GM18868 (cell line): ENCODE data around the gene SLC35E3.
"Not testable (repeated sequence)": the region's sequence is repeated elsewhere in the genome, so short reads cannot be mapped to it uniquely, and the experiment has no call there.

Experiments used
- ATAC-seq: cut with Tn5 transposase; IDR thresholded peaks from one replicate; pipeline ENCODE4 v1.9.1; 2021; ENCODE audit warnings: mild to moderate bottlenecking, moderate library complexity; ENCODE audit not compliant: unreplicated experiment

Gene SLC35E3

GRCh38 chr12:68811573-68811972 is 65.6 kb downstream of the SLC35E3 start:
- ATAC-seq = not testable (repeated sequence)

DNA sequence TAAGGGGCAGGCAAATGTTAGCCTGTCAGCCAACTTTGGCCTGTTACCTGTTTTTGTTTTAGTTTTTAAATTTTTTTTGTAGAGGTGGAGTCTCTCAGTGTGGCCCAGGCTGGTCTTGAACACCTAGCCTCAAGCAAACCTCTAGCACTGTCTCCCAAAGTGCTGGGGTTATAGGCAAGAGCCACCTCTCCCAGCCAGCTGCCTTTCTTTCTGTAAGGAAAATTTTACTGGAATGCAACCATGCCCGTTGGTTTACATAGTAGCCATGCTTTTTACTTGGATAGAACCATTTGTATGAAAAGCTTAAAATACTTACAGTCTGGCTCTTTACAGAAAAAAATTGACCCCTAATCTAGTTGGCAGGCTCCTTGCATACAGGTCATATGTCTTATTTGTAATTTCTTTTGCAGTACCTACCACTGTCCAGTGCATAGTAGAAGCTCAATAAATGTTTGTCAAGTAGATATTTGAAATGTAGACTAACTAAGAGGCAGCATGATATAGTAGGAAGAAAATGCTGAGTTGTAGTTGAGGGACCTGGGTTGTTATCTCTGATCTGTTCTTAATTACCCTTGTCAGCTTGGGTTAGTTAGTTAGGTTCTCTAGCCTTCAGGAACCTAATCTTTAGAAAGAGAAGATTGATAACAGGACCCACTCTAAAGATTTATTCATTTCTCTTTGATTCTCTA is 66.7 kb downstream of the SLC35E3 start:
- no peak for ATAC-seq

- ATAC-seq = no peak
These were observed 67.2 kb downstream of the SLC35E3 start for GRCh38 chr12:68813242-68813593.

DNA sequence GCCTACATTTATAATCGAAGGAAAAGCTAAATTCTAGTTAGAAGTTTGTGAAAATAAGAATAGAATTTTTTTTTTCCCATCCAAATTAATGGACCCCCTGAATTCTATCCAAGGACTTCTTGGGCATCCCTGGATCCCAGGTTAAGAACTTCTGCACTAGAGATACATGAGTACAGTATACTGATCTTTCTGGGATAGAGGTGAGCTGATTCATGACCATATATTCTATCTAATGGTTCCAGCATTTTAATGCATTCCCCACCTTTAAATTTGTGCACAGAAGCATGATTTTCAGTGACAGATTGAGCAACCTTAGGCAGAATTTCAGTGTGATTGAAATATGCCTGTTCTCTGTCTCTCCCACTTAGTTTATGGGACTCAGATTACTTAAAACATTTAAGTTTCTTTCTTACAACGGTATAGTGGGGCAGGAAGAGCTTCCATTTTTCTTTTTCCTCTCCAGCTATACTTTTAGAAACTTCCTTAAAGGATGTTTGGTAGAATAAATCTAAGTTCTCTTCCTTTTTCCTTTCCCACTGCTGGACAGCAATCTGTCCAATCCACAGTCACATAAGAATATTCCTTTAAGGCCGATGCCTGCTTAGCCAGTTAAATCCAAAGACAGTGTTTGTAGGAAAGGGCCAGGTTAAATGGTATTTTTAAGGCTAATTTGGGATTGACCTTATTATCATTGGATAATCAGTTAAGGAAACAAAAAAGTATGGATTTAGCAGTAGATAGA is 68.7 kb downstream of the SLC35E3 start:
- ATAC-seq = no peak

DNA sequence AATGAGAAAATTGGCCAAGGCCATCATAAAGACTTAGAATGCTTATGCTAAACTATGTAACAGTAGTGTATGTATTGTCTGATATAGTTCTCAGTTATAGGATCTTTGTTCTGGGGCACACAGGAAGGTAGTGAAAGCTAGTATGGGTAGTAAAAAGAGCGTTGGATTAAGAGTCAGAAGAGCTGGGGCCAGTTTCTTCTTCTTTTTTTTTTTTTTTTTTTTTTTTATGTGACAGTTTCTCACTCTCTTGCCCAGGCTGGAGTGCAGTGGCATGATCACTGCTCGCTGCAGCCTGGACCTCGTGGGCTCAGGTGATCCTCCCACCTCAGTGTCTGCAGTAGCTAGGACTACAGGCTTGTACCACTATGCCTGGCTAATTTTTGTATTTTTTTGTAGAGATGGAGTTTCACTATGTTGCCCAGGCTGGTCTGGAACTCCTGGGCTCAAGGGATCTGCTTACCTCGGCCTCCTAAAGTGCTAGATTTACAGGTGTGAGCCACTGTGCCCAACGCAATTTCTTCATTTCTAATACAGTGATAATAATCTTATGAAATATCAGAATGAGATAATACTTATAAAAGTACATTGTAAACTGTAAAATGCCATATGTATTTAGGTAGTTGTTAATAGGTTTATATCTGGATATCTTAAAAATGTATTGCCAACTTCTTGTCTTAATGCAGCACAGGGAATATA is 69.4 kb downstream of the SLC35E3 start:
- ATAC-seq = no peak

DNA sequence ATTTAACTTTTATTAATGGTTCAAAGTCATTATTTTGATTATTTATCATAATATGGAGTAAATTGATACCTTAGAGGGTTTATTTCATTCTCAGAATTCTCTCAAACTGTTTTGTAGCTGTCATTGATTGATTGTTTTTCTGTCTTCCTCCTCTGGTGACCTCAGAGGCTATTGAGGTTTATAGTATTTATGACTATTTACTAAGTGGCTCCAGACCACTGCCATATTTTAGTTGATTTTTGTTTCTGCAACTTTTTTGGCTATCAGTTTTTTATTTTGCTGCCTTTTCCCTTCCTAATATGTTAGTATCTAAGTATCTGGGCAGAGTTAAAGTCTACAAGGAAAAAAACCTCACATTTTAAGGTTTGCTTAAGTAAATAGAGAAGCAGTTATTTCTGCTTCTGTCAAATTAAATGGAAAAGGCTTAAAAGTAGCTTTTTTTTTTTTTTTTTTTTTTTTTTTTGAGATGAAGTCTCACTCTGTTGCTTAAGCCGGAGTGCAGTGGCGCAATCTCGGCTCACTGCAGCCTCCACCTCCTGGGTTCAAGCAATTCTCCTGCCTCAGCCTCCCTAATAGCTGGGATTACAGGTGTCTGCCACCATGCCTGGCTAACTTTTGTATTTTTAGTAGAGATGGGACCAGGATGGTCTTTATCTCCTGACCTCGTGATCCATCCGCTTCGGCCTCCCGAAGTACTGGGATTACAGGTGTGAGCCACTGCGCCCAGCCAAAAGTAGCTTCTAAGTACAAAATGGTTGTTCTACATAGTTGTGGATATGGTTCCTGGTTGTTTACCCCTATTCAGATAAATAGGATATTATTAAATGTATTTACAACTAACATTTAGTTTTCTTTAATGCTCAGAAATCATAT is 70.2 kb downstream of the SLC35E3 start:
- ATAC-seq = no peak

- not testable (repeated sequence) for ATAC-seq
These were observed 73.5 kb downstream of the SLC35E3 start for GRCh38 chr12:68819481-68819880.

GRCh38 chr12:68821357-68822188 is 75.6 kb downstream of the SLC35E3 start:
- no peak for ATAC-seq

GRCh38 chr12:68823696-68824095 is 77.7 kb downstream of the SLC35E3 start:
- no peak for ATAC-seq

DNA sequence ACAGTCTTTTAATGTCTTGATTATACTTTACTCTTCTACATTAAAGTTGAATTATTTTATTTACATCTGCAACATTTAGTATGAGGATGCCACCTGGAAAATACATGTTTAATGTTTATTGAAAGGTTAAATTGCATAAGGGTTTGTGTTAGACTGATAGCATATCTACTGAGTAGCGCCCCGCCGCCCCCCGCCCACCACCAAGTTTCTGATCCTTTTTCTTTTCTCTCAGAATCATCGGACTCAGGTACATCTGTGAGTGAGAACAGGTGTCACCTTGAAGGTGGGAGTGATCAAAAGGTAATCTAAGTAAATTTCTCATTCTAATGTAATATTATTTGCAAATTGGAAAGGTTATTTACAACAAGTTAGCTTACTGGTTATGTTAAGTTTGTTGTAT is 78.2 kb downstream of the SLC35E3 start:
- no peak for ATAC-seq

- no peak for ATAC-seq
These were observed 78.7 kb downstream of the SLC35E3 start for GRCh38 chr12:68824597-68825250.

DNA sequence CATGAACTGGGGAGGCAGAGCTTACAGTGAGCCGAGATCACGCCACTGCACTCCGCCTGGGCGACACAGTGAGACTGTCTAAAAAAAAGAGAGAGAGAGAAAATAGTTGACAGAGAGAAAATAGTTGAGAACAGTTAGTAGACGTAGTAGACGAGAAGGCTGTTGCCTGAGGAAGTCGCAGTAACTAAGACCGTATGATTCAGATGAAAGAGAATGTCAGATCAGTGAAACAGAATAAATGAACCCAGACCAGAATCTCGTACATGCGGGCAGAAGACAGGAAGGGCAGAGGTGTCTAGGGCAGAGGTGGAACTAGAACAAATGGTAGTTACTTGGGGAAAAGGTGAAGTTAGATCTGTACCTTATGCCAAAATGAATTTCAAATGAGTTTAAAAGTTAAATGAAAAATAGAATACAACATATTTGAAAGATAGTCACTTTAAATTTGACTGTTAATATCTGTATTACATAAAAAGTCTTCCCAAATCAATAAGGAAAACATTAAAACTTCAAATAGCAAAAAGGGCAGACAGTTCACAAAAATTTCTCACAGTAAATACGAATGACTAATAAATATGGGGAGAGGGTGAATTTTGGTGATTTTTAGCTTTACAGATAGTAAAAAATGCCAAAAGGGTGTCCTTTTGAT is 79.7 kb downstream of the SLC35E3 start:
- ATAC-seq = no peak

- ATAC-seq = no peak
These were observed 82.1 kb downstream of the SLC35E3 start for GRCh38 chr12:68827895-68828671.

DNA sequence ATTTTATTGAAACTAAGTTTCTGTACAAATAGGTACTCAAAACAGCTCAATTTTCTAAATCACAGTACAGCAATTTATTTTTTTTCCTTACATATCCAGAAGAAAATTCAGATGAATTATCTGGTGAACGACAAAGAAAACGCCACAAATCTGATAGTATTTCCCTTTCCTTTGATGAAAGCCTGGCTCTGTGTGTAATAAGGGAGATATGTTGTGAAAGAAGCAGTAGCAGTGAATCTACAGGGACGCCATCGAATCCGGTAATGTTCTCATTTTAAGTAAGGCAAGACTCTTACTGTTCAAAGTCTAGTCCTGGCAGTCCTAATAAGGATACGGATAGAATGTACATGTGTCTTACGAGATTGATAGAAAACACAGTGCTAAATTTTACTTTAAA is 82.7 kb downstream of the SLC35E3 start:
- ATAC-seq = no peak
